Measurements from ENCODE around the gene MTMR12.

The MTMR12 gene

DNA sequence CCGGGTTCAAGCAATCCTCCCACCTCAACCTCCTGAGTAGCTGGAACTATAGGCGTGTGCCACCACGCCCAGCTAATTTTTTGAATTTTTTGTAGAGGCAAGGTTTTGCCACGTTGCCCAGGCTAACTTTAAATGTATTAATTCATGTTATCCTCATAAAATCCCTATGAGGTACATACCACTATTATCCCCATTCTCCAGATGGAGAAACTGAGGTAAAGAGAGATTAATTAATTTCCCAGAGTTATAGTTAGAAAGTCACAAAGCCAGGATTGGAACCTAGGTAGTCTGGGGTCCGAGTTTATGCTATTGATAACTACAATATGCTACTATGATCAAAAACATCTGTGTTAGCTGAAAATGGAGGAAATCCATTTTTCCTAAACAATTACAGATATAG, 106.7 kb downstream of the MTMR12 start:
- TF ChIP-seq, protein P1, sequence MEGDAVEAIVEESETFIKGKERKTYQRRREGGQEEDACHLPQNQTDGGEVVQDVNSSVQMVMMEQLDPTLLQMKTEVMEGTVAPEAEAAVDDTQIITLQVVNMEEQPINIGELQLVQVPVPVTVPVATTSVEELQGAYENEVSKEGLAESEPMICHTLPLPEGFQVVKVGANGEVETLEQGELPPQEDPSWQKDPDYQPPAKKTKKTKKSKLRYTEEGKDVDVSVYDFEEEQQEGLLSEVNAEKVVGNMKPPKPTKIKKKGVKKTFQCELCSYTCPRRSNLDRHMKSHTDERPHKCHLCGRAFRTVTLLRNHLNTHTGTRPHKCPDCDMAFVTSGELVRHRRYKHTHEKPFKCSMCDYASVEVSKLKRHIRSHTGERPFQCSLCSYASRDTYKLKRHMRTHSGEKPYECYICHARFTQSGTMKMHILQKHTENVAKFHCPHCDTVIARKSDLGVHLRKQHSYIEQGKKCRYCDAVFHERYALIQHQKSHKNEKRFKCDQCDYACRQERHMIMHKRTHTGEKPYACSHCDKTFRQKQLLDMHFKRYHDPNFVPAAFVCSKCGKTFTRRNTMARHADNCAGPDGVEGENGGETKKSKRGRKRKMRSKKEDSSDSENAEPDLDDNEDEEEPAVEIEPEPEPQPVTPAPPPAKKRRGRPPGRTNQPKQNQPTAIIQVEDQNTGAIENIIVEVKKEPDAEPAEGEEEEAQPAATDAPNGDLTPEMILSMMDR (conservative IDR thresholded peaks at IDR 0.05; ENCODE audit: control insufficient read depth, insufficient read depth, low read depth, low read length): no peak
- no peak overlapping the region for H3K4me3 ChIP-seq (ENCODE audit: control insufficient read depth, low read depth, low read length)
- DNase-seq (ENCODE audit: low read depth): no peak

DNA sequence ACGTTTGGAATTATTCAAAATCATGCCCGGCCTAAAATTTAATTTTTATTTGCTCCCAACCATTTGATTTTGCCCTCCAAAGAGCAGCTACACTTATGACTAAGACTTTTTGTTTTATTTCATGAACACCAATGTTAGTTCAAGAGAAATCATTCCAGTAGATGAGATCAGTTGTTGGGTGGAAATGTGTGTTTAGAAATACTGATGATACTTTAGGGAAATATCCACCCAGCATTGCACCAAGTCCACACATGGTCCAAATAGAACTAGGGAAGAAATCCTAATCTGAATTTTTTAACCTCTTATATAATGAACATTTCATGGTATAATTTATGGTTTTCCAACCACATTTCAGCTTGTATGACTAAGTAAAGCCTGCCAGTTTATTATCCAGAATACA, 110.3 kb downstream of the MTMR12 start:
- H3K4me3 ChIP-seq (ENCODE audit: control insufficient read depth, low read depth, low read length): no peak overlapping the region
- peak; percentile 77 for DNase-seq (ENCODE audit: low read depth)
- TF ChIP-seq, protein P1 (conservative IDR thresholded peaks at IDR 0.05; ENCODE audit: control insufficient read depth, insufficient read depth, low read depth, low read length): no peak

DNA sequence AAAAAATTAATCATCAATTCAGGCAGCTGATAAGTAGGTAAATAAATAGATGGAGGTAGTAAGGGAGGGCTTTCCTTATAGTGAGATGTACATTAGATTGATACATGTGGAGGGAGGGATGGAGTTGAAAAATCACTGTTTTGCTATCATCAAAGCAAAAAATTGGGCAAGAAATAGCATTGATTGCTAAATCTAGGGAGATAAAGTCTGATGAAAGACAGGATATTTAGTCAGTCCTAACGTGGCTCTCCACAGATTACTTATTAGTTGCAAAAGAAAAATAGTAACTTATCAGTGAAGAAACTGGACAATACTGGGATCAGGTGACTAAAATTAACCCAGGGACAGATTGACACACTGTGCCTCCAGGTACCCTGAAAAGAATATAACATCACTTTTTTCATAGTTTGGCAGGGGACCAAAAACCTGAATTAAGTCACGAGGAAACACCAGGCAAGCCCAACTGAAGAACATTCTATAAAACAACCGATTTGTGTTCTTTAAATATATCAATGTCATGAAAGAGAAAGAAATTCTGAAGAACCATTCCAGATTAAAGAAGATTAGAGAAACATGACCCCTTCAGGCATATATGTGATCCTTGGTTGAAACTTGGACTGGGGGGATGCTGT, 111.5 kb downstream of the MTMR12 start:
- no peak overlapping the region for H3K4me3 ChIP-seq (ENCODE audit: control insufficient read depth, low read depth, low read length)
- DNase-seq (ENCODE audit: low read depth): peak; percentile 57
- TF ChIP-seq, protein P1 (conservative IDR thresholded peaks at IDR 0.05; ENCODE audit: control insufficient read depth, insufficient read depth, low read depth, low read length): no peak

DNA sequence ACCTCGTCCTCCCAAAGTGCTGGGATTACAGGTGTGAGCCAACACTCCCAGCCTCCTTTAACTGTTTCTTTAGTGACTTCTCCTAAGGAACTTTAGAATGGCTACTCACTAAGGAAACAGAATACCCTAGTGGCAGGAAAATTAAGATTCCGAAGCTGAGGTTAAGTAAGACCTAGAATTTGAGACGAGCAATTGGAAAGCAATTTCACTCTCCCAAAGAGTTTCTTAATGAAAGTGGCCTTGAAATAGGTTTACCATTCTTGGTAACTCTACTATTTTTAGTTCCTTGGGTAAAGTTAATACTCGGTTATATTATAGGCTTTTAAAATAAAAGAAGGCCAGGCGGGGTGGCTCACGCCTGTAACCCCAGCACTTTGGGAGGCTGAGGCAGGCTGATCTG, 115.7 kb downstream of the MTMR12 start:
- DNase-seq (ENCODE audit: low read depth): no peak
- TF ChIP-seq, protein P1 (conservative IDR thresholded peaks at IDR 0.05; ENCODE audit: control insufficient read depth, insufficient read depth, low read depth, low read length): no peak
- no peak overlapping the region for H3K4me3 ChIP-seq (ENCODE audit: control insufficient read depth, low read depth, low read length)

DNA sequence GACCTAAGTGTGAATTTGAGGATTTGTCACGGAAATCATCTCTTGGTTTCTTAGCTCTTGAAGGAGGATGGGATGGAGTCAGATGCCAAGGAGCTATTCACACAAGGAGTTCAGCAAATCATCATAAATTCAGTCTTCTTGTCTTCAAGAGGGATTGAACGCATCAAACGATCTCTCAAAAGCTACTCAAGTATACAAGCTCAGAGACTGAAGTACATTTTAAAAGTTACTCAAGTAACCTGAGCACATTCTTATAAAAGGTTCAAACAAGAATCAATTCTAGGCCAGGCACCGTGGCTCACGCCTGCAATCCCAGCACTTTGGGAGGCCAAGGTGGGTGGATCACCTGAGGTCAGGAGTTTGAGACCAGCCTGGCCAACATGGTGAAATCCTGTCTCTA, 117.5 kb downstream of the MTMR12 start:
- TF ChIP-seq, protein P1 (conservative IDR thresholded peaks at IDR 0.05; ENCODE audit: control insufficient read depth, insufficient read depth, low read depth, low read length): no peak
- no peak overlapping the region for H3K4me3 ChIP-seq (ENCODE audit: control insufficient read depth, low read depth, low read length)
- DNase-seq (ENCODE audit: low read depth): no peak

DNA sequence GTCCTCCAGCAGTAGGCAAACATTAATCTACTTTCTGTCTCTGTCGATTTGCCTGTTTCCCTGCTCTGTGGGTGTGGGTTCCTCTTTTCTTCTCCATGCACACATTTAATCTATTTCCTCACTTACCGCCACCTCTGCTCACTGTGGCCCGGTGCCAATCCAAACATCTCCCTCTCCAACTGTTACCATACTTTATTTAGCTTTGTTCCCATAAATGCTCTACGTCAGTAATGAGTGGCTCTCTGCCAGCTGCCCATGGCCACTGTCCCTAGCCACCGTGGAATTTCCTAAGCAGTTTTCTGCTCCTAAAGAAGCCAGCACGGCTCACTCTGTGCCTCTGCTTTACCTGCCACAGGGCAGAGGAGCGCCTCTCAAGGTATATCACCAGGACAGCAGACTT, 119.1 kb downstream of the MTMR12 start:
- no peak overlapping the region for H3K4me3 ChIP-seq (ENCODE audit: control insufficient read depth, low read depth, low read length)
- peak; percentile 88 for DNase-seq (ENCODE audit: low read depth)
- TF ChIP-seq, protein P1 (conservative IDR thresholded peaks at IDR 0.05; ENCODE audit: control insufficient read depth, insufficient read depth, low read depth, low read length): no peak

DNA sequence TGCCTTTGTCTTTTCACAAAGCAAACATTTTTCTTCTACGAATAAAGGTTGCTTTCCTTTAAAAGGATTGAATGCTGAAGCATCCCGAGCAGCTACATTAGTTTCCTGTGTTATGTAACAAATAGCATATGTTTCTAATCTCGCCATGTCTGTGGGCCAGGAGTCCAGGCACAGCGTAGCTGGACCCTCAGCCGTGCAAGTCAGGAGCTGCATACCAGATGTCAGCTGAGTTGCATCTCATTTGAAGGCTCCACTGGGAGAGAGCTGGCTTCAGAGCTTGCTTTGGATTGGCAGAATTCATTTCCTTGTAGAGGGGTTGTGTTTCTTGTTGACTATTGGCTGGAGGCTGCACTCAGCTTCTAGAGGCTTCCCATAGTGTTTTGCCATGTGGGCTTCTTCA, 122.6 kb downstream of the MTMR12 start:
- DNase-seq (ENCODE audit: low read depth): peak; percentile 94
- TF ChIP-seq, protein P1 (conservative IDR thresholded peaks at IDR 0.05; ENCODE audit: control insufficient read depth, insufficient read depth, low read depth, low read length): no peak
- H3K4me3 ChIP-seq (ENCODE audit: control insufficient read depth, low read depth, low read length): no peak overlapping the region

Data from fibroblast of mammary gland (primary cell).